GM12874 (cell line): ENCODE measurements around the gene GREB1L.

Experiments
- TF ChIP-seq, protein P1 (sequence below): IDR thresholded peaks from 2 replicates; pipeline ENCODE4 v1.5.1; 2011; ENCODE audit warnings: low read depth, mild to moderate bottlenecking, control low read depth, low read length, moderate library complexity; ENCODE audit not compliant: insufficient read depth

The GREB1L gene

DNA sequence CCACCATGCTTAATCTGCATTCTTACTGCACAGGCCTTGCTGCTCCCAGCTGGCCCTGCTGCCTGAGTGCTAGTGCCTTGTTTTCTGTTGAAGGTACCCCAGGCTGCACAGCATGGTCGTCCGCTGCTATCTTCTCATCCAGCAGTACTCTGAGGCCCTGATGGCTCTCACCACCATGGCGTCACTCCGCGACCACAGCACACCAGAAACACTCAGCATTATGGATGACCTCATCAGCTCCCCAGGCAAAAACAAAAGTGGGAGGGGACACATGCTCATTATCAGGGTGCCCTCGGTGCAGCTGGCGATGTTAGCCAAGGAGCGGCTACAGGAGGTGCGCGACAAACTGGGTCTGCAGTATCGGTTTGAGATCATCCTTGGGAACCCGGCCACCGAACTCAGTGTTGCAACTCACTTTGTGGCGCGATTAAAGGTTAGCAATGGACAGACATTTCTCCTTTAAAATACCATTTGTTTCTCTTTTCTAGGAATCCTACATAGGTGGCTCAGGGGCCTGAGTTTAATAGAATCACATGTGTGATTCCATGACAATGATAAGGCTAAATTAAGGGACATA is 248.0 kb downstream of the GREB1L start:
- TF ChIP-seq, protein P1, sequence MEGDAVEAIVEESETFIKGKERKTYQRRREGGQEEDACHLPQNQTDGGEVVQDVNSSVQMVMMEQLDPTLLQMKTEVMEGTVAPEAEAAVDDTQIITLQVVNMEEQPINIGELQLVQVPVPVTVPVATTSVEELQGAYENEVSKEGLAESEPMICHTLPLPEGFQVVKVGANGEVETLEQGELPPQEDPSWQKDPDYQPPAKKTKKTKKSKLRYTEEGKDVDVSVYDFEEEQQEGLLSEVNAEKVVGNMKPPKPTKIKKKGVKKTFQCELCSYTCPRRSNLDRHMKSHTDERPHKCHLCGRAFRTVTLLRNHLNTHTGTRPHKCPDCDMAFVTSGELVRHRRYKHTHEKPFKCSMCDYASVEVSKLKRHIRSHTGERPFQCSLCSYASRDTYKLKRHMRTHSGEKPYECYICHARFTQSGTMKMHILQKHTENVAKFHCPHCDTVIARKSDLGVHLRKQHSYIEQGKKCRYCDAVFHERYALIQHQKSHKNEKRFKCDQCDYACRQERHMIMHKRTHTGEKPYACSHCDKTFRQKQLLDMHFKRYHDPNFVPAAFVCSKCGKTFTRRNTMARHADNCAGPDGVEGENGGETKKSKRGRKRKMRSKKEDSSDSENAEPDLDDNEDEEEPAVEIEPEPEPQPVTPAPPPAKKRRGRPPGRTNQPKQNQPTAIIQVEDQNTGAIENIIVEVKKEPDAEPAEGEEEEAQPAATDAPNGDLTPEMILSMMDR: no peak

DNA sequence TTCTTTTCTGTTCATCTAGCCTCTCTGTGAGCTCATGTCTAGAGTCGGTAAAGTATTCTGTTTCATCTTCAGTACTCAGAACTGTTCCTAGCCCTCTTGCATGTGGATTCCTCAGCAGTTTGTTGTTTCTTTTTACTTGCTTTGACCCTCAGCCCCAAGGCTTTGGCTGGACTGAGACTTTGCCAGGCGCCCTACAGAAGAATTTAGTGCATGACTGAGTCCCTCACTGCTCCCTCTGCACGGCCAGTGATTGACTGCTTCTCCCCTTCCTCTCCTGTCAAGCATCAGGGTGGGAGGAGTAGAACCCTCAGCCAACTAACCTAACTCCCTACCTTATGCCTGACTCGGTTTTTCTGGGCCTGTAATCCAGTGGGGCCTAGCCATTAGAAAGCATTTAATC is 248.7 kb downstream of the GREB1L start:
- TF ChIP-seq, protein P1: no peak

DNA sequence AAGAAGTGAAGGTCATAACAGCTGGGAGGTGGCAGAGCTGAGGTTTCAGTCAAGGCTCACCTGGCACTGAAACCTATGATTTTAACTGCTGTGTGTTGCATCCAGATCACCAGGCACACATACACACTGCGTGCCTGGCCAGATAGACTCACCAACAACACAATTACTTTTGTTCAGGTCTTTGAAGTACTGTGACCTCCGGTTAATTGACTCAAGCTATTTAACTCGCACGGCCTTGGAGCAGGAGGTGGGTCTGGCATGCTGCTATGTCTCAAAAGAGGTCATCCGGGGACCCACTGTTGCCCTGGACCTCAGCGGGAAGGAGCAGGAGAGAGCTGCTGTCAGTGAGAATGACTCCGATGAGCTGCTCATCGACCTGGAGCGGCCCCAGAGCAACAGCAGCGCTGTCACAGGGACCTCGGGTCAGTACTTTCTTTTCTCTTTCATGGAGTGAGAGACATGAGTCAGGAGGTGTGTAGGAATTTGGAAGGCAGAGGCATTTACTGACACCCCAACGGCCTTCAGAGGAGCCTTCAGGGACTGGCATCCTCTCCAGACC is 254.3 kb downstream of the GREB1L start:
- TF ChIP-seq, protein P1: no peak

DNA sequence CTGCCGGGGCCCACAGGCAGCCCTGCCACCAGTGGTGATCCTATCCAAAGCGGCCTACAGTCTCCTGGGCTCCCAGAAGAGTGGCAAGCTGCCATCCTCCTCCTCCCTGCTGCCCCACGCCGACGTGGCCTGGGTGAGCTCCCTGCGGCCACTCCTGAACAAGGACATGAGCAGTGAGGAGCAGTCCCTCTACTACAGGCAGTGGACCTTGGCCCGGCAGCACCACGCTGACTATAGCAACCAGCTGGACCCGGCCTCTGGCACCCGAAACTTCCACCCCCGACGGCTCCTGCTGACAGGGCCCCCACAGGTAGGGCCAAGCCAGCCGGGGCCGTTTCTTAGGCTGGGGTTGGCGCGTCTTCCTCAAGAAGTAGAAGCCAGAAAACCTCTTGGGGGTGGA is 258.0 kb downstream of the GREB1L start:
- TF ChIP-seq, protein P1: no peak

DNA sequence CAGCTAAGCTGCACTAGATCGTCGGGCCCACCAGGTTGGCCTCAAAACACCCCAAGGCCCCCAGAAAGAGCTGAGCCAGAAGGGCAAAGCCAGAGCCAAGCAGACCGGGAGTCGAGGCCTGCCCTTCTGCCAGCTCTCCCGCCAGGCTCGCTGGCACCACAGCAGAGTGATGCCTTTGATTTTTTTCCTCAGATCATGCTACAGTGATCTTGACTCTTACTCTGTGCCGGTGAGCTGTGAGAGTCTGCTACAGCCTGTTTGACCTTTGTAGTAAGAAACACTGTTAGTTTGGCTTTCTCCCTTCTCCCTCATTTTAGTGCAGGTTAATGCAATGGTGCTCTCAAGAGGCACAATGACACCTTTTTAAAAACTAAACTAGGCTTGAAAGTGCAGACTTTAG is 260.6 kb downstream of the GREB1L start:
- TF ChIP-seq, protein P1: no peak

DNA sequence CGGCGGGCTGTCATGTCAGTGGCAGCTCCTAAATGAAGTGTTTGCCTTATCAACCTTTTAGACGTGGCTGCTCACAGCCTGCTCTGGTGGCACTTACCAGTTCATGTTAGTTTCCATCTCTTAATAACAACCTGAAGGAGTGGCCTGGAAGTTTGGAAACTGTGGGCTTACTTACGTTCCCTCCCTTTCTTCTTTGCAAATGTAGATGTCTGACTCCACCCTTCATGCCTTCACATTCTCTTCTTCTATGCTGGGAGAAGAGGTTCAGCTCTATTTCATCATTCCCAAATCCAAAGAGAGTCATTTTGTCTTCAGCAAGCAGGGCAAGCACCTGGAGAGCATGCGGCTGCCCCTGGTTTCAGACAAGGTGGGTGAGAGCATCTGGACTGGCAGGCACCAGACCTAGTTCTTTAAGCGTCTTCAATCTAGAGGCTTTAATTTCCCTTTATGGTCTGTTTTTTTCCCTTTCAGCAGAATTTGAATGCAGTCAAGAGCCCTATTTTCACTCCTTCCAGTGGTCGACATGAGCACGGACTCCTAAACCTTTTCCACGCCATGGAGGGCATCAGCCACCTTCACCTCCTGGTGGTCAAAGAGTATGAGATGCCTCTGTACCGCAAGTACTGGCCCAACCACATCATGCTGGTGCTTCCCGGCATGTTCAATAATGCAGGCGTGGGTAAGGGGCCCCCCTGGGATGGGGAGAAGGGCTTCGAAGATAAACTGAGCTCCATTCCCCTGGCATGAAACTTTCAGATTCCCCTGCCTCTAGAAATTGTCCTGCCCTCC is 266.1 kb downstream of the GREB1L start:
- TF ChIP-seq, protein P1: no peak

DNA sequence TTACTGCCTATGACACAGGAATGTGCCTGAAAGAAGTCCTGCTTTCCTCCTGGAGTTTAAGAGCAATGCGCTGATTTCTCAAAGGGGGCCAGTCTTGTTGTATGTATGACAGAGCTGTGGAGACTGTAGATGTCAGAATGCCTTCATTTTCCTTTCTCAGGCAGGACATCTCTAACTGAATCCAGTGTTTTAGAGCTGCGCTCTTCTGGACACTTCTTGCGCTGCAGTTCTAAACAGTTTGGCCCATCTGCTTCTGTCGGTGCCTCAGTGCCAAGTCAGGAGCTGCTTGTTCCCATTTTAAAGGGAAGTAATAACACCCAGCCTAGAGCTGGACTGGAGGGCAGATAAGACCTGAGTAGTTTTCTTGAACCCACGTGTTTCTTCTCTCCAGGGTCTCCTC is 267.0 kb downstream of the GREB1L start:
- TF ChIP-seq, protein P1: no peak
